C4-2B (cell line): ENCODE results near the gene SERPINA5.

Experiments used
- H3K27ac ChIP-seq: fragments of 450-650 bp; 2 replicates; pipeline ENCODE4 v1.5.1; 2017
- ZFX ChIP-seq: fragments of 450-650 bp; IDR thresholded peaks from 2 replicates; pipeline ENCODE4 v1.6.1; 2017
- TF ChIP-seq, protein P1 (sequence below): fragments of 450-650 bp; conservative IDR thresholded peaks from 2 replicates; pipeline ENCODE4 v1.5.1; 2017; ENCODE audit warnings: mild to moderate bottlenecking

Gene SERPINA5

DNA sequence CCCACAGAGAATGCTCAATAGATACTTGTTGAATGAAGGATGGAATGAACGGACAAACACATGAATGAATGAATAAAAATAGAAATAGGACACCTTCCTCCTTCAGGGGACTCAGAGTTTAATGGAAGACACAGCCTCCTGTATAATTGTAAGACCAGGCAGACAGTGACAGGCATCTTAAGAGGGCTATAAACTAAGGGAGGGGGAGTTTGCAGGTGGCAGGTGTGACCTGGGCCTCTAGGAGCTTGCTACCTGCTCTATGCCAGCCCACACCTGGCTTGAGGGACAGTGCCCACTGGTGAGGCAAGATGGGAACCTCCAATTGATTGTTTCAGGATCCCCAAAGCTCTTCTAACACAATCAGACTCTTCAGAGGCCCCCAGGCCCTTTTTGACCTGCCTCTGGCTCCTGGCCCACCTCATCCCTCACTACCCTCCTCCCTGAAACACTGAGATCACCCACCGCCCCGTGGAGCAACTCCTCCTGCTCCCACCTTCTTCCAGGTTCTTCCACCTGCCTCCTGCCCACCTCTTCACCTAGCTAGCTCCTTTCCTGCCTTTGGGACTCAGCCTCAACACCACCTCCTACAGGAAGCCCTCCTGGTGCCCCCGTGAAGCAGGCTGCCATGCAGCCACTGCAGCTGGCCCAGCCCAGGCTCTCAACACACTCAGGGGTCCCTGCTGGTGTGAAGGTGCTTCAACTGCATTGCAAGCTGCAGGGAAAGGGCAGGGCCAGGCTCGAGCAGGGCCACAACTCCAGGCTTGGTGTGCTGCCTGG is 40.3 kb downstream of the SERPINA5 start:
- TF ChIP-seq, protein P1, sequence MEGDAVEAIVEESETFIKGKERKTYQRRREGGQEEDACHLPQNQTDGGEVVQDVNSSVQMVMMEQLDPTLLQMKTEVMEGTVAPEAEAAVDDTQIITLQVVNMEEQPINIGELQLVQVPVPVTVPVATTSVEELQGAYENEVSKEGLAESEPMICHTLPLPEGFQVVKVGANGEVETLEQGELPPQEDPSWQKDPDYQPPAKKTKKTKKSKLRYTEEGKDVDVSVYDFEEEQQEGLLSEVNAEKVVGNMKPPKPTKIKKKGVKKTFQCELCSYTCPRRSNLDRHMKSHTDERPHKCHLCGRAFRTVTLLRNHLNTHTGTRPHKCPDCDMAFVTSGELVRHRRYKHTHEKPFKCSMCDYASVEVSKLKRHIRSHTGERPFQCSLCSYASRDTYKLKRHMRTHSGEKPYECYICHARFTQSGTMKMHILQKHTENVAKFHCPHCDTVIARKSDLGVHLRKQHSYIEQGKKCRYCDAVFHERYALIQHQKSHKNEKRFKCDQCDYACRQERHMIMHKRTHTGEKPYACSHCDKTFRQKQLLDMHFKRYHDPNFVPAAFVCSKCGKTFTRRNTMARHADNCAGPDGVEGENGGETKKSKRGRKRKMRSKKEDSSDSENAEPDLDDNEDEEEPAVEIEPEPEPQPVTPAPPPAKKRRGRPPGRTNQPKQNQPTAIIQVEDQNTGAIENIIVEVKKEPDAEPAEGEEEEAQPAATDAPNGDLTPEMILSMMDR, result no peak
- TF ChIP-seq ZFX, result no peak

DNA sequence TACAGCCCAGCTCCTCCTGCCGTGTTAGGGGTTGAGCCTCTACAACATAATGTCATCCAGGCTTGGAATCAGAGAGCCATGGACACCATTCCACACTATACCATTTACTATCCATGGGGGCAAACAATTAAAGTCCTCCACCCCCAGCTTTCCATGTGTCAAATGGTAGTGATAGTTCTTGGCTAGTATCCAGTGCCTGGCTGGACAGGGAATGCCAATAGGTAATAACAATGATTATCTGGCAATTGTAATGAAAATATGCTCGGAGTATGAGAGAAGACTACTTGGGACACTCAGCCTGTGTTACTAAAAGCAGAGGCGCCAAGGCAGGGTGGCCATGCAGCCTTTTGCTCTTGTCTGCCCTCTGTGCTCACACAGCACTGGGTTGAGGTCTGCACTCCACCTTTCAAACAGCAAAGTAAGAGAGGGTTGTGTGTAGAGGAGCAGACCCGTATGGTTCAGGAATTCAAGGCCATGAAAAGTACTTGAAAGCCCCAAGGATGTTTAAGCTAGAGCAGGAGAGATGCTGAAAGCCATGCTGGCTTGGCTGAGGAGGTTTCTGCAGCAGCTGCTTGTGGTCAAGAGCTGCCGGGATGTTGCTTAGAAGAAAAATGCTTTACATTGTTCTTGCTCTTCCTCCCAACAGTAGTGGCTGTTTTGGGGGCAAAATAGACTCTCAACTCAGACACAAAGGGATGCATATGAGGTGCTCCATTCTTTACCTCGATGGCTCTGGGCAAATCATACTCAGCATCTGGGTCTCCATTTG is 41.6 kb downstream of the SERPINA5 start:
- TF ChIP-seq, protein P1, result no peak
- no peak for TF ChIP-seq ZFX

More for the DNA sequence above, 40.3 kb downstream of the SERPINA5 start:
- H3K27ac ChIP-seq, result no peak overlapping the region

DNA sequence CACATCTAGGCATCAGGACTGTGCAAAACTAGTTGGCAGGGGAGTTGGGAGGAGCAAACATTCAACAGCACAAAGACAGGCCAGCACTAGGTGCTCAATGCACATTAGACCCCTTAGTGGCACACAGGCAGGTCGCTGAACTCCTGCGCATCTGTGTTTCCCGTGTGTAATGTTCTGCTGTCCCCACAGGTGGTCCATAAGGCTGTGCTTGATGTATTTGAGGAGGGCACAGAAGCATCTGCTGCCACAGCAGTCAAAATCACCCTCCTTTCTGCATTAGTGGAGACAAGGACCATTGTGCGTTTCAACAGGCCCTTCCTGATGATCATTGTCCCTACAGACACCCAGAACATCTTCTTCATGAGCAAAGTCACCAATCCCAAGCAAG is 42.2 kb downstream of the SERPINA5 start:
- no peak overlapping the region for H3K27ac ChIP-seq
- TF ChIP-seq ZFX, result no peak
- TF ChIP-seq, protein P1, result no peak

More for the DNA sequence above, 41.6 kb downstream of the SERPINA5 start:
- H3K27ac ChIP-seq, result no peak overlapping the region

DNA sequence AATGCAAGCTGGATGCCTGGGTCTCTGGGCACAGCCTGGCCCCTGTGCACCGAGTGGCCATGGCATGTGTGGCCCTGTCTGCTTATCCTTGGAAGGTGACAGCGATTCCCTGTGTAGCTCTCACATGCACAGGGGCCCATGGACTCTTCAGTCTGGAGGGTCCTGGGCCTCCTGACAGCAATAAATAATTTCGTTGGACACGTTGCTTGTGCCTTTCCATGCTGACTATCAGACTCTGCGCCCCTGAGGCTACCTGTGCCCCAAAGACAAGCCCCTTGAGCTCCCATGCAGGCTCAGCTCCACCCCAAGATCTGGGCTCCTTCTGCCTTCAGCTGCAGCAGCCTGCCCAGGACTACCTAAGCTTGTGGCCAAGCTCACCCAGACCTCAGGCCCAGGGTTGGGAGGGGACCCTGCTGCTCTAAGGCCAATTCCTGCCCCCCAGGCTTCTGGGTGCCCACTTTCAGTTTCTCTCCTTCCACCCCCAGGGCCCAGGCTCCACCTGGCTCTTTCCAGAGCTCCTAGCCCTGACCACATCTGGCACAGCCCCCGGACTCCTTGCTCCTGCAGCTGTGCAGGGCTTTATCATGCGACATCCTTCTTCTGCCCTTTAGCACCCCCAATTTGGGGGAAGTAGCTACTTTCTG is 42.8 kb downstream of the SERPINA5 start:
- TF ChIP-seq, protein P1, result no peak
- no peak for TF ChIP-seq ZFX
- no peak overlapping the region for H3K27ac ChIP-seq

DNA sequence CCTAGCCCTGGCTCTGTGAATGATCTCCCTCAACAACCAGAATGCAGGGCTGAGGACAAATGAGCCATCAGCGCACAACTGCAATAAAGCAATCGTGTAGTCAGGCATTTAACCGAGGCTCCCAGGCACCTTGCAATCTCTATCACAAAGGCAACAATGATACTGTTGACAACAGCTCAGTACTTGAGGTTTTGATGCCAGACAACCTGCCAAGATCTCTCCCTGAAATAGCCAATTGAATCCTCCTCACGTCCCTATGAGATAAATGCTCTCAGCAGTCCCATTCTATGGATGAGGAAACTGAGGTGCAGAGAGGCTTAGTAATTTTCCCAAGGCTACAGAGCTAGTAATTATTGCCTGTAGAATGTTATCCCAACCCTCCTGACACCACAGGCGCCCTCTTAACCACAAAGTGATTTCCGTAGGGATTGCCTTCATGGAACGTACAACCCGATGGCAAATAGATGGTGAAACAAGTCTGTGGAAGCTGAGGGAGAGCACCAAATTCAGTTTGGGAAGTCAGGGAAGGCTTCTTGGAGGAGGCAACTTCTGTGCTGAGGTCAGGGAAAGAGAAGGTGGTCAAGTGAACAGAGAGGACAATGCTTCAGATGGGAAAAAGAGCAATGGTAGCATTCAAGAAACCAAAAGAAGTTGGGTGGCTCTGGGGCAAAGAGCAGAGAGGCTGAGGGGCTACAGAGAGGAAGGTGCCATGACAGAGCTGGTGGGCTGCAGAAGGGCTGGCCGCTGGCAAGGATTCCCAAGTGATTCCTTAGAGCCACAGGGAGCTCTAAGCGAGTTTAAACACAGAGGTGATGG is 43.5 kb downstream of the SERPINA5 start:
- TF ChIP-seq, protein P1, result no peak
- no peak overlapping the region for H3K27ac ChIP-seq

DNA sequence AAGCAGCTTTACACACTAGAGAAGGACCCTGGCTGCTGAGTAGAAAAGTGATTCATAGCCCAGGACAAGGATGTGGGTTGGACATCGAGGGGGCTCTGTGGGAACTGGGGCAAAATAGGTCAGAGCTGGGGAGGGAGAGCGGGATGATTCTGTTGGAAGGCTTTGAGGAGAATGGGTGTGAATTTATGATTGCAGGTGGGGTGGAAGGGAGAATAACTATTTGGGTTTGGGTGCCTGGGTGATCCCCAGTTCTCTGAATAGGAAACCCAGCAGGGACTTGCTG is 44.1 kb downstream of the SERPINA5 start:
- H3K27ac ChIP-seq, result no peak overlapping the region
- TF ChIP-seq, protein P1, result no peak
- TF ChIP-seq ZFX, result no peak
